Measurements from ENCODE around the gene ZNF586.
"Not testable (repeated sequence)": the region's sequence is repeated elsewhere in the genome, so short reads cannot be mapped to it uniquely, and the experiment has no call there.

Gene ZNF586

DNA sequence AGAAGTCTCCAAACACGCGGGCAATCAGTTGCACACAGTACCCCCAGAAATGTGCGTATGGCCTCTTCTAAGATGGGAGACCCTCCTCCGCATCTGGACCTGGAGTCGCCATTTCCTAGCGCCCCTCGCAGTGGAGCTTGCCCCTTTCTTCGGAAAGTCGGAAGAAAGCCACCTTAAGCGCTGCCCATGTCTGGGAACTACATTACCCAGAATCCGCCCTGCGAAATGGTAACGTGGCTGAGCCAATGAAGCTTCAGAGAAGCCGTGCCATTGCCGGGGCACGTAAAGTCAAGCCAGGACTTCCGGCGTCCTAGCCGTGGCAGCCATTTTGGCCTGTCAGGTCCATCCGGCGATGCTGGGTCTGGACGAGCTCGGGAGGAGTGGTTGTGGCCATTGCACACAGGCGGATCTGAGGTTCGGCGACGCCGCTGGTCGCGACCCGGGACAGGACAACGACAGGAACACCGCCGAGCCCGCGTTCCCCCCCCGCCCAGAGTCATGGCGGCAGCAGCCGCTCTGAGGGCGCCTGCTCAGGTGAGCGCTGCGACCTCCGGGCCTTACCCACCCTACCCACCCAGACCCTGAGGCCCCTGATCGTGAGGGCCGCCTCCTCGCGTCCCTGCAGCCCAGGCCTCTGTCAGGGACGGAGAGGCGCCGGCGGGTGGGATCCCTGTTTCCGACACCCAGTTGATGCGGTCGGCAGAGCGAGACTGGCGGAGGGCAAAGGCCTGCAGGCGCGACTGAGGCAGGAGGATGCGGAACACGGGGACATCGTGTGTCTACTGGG is at the start of gene ZNF586:
Gene ZNF586 (plus strand): TSS at position 332 of the 787 bp plus-strand sequence. CDS start 167 bp downstream, at position 499.
- peak; percentile 90 to 91 for DNase-seq

DNA sequence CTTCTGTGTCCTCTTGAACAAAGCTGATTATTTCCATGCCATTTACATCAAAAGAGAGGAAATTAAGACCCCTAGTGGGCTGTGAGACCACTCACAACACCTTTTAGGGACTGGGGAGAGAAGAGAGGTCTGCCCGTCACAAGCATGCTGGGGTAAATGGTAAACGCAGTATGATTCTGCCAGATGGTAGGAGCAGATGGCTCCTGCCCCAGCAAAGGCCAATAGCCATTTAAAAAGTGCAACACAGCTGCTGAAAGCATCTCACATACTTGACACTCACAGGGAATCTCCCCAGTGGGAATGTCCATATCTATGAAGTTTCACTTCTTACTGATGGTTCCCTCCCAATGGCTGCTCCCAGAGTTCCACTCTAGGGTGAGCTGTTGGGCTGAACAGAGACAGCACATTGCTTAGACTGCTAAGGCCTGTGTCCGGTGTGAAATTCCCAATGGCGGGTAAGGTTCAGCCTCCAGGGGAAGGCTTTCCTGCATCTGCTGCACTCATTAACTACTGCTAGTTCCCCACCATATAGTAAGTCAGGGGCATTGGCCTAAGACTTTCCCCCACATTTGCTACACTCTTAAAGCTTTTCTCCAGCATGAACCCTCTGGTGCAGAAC is 49.5 kb upstream of the ZNF586 start:
- DNase-seq, result no peak

DNA sequence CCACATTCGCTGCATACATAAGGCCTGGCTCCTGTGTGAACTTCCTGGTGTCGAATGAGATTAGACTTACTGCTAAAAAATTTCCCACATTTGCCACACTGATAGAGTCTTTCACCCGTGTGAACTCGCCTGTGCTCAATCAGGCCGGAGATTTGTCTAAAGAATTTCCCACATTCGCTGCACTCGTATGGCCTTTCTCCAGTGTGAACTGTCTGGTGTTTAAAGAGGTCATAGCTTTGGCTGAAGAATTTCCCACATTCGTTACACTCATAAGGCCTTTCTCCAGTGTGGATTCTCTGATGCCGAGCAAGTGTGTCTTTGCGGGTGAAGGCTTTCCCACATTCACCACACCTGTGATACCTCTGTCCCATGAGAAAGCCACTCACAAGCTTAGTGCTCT is 48.6 kb upstream of the ZNF586 start:
- DNase-seq, result no peak

DNA sequence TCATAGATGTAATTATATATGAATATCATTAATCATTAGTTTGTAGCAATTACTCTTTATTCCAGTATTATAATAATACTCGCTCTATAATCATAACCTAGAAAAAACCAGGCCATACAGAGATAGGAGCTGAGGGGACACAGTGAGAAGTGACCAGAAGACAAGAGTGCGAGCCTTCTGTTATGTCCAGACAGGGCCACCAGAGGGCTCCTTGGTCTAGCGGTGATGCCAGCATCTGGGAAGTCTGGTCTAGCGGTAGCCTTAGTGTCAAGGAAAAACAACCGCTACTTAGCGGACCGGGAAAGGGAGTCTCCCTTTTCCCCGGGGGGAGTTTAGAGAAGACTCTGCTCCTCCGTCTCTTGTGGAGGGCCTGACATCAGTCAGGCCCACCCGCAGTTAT is 31.2 kb upstream of the ZNF586 start:
- peak; percentile 46 to 55 for DNase-seq

DNA sequence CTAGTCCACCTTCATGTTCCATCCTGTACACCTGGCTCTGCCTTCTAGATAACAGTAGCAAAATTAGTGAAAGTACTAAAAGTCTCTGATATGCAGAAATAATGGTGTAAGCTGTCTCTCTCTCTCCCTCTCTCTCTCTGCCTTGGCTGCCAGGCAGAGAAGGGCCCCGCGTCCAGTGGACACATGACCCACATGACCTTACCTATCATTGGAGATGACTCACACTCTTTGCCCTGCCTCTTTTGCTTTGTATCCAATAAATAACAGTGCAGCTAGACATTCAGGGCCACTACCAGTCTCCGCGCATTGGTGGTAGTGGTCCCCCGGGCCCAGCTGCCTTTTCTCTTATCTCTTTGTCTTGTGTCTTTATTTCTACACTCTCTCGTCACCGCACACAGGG is 30.7 kb upstream of the ZNF586 start:
- not testable (repeated sequence) for DNase-seq

DNA sequence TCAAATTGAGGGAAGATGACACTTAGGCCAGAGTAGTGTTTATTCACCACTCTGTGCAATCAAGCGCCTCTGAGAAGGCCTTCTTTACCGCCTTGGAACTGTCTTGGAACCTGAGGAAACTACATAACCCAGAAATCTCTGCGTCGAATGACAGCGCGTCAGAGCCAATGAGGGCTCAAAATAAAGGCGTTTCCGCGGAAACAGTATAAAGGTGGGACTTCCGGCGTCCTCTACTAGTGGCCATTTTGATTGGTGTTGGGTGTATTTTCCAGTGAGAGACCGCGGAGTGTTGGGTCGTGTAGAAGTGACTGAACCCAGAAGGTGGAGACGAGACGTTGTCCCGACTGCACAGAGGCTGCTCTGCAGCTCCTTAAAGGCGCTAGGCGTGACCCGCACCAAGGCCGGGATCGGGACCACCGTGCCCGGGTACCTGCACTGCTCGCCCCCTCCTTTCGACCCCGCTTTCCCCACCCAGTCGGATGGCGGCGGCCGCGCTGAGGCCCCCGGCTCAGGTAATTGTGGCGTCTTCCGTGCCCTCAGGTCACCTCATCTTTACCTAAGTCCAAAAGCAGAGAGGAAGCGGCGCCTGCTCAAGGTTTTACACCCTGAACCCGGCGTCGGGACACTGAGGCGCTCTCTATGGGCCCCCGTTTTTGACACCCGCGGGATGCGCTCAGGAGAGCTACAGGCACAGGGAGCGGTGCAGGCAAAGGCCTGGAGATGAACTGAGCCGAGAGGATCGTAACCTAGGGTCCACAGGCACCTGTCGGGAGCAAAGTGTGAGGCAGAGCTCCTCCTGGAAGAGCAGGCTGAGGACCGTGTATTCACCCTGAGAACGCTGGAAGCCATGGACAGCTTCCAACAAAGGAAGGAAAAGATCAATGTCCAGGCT is 22.6 kb upstream of the ZNF586 start, which contains the start of gene ZNF776:
Gene ZNF776 (plus strand): TSS at position 236 of the 892 bp plus-strand sequence. CDS start 244 bp downstream, at position 480.
- DNase-seq, result peak; percentile 89 to 92

DNA sequence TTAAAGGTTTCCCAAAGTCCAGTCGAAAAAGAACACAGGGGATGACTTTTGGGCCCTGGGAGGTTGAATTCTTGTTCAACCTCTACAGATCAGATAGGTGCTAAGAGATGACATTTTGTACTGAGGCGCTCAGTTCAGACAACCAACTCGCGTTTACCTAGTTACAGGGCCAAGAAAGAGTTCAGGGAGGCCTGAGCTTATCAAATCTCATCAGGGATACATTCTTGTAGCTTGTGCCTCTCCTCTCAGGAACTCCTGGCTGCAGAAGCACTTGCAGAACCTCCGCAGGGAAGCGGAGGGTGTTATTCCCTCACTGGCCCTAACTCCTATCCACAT is 22.0 kb upstream of the ZNF586 start:
- DNase-seq, result no peak

DNA sequence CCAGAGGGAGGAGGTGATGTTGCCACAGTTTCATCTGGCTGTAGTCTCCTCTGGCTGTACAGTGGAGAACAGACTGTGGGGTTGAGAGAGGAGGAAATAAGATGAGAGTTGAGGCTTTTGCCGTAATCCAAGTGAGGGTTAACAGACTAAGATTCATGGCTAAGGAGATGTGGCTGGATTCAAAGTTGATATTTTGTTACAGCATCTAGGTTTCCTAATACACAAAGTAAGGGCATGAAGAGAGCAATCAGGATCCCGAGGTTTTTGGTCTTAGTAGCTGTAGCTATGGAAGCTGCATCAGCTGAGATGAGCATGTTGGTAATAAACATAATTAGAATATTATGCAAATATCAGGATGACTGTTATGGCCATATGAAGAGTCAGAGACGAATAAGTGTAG is 21.4 kb upstream of the ZNF586 start:
- no peak for DNase-seq

DNA sequence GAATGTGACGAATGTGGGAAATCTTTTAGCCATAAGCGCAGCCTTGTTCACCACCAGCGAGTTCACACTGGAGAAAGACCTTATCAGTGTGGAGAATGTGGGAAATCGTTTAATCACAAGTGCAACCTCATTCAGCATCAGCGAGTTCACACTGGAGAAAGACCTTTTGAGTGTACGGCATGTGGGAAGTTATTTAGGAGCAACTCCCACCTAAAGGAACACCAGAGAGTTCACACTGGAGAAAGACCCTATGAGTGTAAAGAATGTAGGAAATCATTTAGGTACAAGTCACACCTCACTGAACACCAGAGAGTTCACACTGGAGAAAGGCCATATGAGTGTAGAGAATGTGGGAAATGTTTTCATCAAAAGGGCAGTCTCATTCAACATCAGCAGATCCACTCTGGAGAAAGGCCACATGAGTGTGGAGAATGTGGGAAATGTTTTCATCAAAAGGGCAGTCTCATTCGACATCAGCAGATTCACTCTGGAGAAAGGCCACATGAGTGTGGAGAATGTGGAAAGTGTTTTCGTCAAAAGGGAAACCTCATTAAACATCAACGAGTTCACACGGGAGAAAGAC is 15.3 kb upstream of the ZNF586 start:
- no peak for DNase-seq

DNA sequence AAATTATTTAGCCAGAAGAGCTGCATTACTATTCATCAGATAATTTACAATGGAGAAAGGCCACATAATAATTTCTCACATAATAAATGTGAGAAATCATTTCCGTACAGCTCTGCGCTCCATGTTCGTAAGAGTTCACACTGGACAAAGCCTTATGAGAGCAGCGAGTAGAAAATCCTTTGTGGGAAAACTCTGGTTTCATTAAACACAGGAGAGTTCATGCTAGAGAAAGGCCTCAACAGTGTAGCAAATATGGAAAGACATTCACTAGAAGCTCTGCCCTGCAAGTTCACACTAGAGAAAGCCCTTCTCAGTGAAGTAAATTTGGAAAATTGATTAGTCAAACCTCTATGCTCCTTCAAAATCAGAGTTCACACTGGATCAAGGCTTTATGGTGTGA is 14.4 kb upstream of the ZNF586 start:
- no peak for DNase-seq

DNA sequence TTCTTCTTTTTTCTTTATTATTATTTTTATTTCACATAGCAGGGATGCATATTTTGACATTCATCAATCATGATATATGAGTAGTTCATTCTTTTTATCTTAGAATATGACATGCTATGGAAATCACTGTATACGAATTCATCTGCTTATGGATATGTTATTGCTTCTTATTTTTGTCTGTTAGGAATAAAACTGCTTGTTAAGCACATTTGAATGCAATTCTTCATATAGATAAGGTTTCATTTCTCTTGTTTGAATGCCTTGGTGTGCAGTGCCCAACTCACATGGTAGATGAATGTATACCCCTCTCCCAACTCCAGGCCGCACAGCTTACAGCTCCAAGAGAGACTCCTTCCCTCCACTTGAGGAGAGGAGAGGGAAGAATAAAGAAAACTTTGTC is 11.5 kb upstream of the ZNF586 start:
- DNase-seq, result no peak

DNA sequence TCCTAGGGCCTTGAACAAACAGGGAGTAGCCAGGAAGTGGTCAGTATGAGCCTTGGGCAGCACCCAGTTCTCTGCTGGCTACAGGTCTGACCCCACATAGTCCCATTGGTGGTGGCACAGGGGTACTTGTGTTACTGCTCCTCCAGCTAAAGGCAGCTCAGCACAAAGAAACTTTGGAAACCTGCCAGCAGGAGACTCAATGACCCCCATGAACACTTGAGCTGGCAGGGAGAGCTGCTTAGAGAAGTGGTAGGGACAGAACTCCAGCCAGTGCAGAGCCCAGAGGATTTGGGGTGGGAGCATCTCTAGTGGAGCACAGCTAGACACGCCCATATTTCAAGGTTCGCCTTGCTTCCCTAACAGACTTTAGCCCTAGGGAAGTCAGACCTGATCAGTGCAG is 10.4 kb upstream of the ZNF586 start:
- no peak for DNase-seq

DNA sequence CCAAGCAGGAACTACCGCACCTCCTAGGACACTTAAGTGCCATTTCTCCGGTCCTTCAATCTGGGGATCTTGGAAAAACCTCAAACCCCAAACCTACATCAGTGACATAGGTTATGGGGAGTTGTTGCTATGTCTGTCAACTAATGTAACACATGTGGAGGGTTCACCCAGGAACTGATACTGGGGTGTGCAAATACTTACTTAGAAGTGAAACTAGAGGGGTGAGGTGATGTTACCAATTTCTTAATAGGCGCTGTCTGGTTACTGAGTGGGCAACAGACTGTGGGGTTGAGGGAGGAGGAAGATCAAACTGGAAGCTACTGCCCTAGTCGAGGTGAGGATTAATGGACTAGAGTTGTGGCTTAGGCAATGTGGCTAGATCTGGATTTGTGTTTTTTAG is 1.9 kb downstream of the ZNF586 start:
- no peak for DNase-seq

DNA sequence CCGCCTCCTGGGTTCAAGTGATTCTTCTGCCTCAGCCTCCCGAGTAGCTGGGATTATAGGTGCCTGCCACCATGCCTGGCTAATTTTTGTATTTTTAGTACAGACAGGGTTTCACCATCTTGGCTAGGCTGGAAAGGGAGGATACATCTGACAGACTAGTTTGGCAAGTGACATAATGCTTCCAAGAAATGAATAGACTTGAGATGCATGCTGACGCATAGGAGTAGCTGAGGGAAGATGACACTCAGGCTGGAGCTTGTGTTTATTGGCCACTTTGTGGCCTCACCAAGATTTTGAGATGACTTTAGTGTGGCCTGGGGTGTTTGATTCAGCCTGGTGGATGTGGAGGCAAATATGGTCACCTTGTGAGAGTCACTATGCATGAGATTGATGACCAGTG is 4.0 kb downstream of the ZNF586 start:
- no peak for DNase-seq

DNA sequence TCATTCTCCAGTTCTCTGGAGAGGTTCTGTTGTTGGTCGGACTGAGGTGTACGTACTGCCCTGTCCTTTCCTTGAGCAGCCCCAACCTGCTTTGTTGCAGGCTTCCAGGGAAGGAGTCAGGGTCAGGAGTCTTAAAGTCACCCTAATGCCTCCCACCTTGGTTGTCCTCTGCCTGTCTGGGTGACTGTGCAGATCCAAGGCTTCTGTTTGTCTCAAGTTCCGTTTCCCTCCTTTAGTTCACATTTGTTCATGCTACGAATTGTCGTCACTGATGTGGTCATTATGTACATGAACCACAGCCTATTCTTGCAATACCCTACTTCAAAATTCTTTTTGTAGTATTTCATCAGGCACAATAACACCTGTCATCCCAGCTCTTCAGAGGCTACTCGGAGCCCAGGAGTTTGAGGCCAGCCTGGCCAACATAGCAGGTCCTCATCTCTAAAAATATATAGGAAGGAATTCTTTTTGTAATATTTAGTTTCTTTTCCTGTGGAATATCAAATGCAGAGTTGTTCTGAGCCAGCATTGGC is 7.4 kb downstream of the ZNF586 start:
- no peak for DNase-seq

DNA sequence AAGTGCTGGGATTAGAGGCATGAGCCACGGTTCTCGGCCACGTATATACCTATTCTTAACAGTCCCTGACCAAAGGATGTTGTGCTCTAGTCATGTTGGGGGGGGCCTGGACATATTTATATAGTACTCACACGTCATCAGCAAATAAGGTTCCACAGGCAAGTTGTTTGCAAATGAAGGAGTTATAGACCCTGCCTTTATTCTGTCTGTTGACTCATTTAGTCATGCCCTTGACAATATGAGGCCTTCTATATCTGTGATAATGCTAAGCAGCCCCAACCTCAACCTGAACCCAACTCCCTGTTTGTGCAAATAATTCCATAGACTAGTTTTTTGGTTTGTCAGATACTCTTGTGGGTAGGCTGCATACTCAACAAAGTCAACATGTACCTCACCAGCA is 8.9 kb downstream of the ZNF586 start:
- no peak for DNase-seq

DNA sequence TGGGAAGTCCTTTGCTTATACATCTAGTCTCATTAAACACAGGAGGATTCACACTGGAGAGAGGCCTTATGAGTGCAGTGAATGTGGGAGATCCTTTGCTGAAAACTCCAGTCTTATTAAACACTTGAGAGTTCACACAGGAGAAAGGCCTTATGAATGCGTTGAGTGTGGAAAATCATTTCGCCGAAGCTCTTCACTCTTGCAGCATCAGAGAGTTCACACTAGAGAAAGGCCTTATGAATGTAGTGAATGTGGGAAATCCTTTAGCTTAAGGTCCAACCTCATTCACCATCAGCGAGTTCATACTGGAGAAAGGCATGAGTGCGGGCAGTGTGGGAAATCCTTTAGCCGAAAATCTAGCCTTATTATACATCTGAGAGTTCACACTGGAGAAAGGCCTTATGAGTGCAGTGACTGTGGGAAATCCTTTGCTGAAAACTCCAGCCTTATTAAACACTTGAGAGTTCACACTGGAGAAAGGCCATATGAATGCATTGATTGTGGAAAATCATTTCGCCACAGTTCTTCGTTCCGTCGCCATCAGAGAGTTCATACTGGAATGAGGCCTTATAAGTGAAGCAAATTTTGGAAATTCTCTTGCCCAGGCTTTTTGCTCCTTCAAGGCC is 9.9 kb downstream of the ZNF586 start:
- DNase-seq, result no peak

DNA sequence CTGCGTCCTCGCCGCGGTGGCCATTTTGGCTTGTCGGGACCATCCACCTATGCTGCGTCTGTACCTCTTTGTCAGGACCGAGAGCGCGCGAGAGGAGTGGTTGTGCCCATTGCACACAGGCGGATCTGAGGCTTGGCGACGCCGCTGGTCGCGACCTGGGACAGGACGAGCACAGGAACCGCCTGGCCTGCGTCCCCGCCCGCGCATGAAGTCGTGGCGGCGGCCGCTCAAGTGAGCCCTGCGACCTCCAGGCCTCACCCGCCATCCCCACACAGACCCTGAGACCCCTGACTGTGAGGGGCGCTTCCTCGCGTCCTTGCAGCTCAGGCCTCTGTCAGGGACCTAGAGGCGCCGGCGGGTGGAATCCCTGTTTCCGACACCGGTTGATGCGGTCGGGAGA is 16.8 kb downstream of the ZNF586 start:
- DNase-seq, result no peak

DNA sequence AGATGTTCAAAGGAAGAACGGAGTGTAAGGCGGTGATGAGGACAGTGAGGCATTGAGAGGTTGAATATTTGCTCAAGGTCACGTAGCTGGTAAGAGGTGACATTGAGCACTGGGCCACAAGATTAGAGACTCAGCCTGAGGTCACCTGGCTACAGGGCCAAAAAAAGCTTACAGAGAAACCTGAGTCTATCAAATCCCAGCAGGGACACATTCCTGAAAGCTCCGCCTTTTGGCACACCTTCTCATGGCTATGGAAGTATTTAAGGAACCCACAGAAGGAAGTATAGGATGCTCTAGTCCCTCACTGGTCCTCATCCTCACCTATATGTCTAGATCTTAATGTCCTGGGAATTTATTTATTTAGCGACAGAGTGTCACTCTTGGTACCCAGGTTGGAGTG is 17.4 kb downstream of the ZNF586 start:
- DNase-seq, result no peak

DNA sequence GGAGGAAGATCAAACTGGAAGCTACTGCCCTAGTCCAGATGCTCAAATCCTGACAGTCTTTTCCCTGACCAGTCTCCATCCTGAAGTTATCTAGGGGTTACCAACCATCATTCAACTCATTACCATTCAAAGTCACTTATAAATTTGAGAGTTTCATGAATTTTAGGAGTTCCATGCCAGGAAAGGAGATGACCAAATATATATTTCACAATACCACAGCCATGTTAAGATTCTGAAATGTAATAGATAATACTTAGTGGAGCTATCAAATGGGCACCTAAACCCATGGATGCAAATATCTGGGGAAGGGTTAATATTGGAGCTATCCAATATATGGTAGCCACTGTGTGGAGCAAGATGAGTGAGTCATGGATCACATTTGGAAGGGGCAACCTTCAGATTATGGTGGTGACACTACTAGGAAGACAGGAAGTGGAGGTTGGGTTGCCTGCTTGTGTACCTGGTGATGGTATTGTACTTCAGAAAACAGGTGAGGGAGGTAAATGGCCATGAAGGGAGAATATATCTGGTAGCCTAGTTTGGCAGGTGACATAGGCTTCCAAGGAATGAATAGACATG is 18.7 kb downstream of the ZNF586 start:
- no peak for DNase-seq

DNA sequence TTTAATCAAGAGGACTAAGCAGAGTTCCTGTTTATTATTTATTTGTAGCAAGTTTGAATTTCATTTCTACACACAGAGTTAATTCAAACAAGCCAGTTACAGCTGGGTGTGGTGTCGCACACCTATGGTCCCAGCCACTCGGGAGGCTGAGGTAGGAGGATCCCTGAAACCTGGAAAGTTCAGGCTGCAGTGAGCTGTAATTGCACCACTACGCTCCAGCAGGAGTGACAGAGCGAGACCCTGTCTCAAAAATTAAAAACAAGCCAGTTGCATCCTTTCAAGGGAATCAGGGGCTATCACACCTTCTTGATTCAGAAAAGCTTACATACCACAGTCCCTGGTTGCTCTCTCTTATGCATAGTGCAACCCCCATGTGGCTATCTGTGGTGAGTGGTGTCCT is 19.8 kb downstream of the ZNF586 start:
- DNase-seq, result no peak

DNA sequence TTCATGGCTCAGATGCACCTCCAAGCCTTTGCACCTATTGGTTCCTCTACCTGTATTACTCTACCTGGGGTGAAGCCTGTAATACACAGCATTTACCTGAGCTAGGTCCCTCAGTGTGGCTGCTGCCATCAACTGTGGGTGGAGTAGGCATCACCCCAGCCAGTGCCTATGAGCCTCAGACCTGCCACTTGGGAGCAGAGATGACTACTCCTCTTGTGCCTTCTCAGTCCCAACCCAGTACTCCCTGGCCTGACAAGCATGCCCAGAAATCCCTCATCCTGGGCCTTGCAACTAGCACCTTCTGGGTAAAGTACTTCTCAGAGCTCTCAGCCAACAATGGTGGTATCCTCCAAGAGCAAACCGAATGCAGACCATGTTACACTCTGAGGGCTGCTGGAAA is 27.1 kb downstream of the ZNF586 start:
- not testable (repeated sequence) for DNase-seq

Measured in CD4-positive, alpha-beta T cell treated with Interleukin-4 for 1 hour (primary cell).